ENCODE results near the gene F2RL2. TPM values are rescaled to one million over a fixed set of nuclear protein-coding genes. Genes with fewer than 3 reads are reported as not detected.

The F2RL2 gene
- total RNA-seq, 4 donors from 2014 or later = 2.8 to 7.1 (median 4.6) TPM

GRCh38 chr5:76657091-76657490 is 33.9 kb upstream of the F2RL2 start:
- 95% methylated on average over 3 of the region's 3 CpGs for WGBS
- no peaks in the 10 kb centered on the region for H3K27me3 ChIP-seq
- no peaks in the 10 kb centered on the region for H3K9me3 ChIP-seq
- no peaks in the 10 kb centered on the region for H3K4me1 ChIP-seq
- no peak overlapping the region for H3K4me3 ChIP-seq
- TF ChIP-seq POLR2AphosphoS5 (IDR thresholded peaks at IDR 0.05) = no peak
- no peak for TF ChIP-seq EP300 (IDR thresholded peaks at IDR 0.05)
- no peak for TF ChIP-seq POLR2A (IDR thresholded peaks at IDR 0.05; ENCODE audit: low read depth)
- no peak for TF ChIP-seq CTCF (IDR thresholded peaks at IDR 0.05)
- intact Hi-C loops (cut with DNase I) = no loop called here
- DNase-seq (ENCODE audit: extremely low spot score) = no peak
- no peaks in the 10 kb centered on the region for H3K36me3 ChIP-seq
- no peak overlapping the region for H3K27ac ChIP-seq (replicated peaks in 1 of 4)

GRCh38 chr5:76652809-76653414 is 29.7 kb upstream of the F2RL2 start:
- DNase-seq (ENCODE audit: extremely low spot score) = no peak
- peaks cover 0 to 20% (median 15%) of the 10 kb centered on the region in 4 donors for H3K9me3 ChIP-seq
- H3K27me3 ChIP-seq = no peaks in the 10 kb centered on the region
- no peak overlapping the region for H3K4me3 ChIP-seq
- H3K27ac ChIP-seq (replicated peaks in 1 of 4) = no peak overlapping the region
- intact Hi-C loops (cut with DNase I) = no loop called here
- no peaks in the 10 kb centered on the region for H3K36me3 ChIP-seq
- H3K4me1 ChIP-seq = no peaks in the 10 kb centered on the region
- WGBS = 88% methylated on average over 3 of the region's 3 CpGs
- no peak for TF ChIP-seq EP300 (IDR thresholded peaks at IDR 0.05)
- no peak for TF ChIP-seq POLR2AphosphoS5 (IDR thresholded peaks at IDR 0.05)
- TF ChIP-seq CTCF (IDR thresholded peaks at IDR 0.05) = no peak
- TF ChIP-seq POLR2A (IDR thresholded peaks at IDR 0.05; ENCODE audit: low read depth) = no peak

GRCh38 chr5:76649140-76649539 is 25.9 kb upstream of the F2RL2 start:
- Histone ChIP-seq H3K9me3 (peaks cover 0 to 22% (median 16%) of the 10 kb centered on the region in 4 donors), H3K36me3 (no peaks in the 10 kb centered on the region), H3K4me1 (no peaks in the 10 kb centered on the region), H3K27me3 (no peaks in the 10 kb centered on the region), H3K27ac (replicated peaks in 1 of 4) (no peak overlapping the region), H3K4me3 (no peak overlapping the region)
- 97% methylated on average over 2 of the region's 2 CpGs for WGBS
- DNase-seq (ENCODE audit: extremely low spot score) = no peak
- no peak for TF ChIP-seq POLR2AphosphoS5 (IDR thresholded peaks at IDR 0.05)
- TF ChIP-seq CTCF (IDR thresholded peaks at IDR 0.05) = no peak
- no peak for TF ChIP-seq POLR2A (IDR thresholded peaks at IDR 0.05; ENCODE audit: low read depth)
- no peak for TF ChIP-seq EP300 (IDR thresholded peaks at IDR 0.05)
- intact Hi-C loops (cut with DNase I) = no loop called here

- Histone ChIP-seq H3K4me3 (no peak overlapping the region), H3K4me1 (no peaks in the 10 kb centered on the region), H3K27me3 (no peaks in the 10 kb centered on the region), H3K9me3 (peaks cover 0 to 6% (median 2%) of the 10 kb centered on the region in 4 donors), H3K27ac (replicated peaks in 1 of 4) (no peak overlapping the region), H3K36me3 (no peaks in the 10 kb centered on the region)
- no peak for DNase-seq (ENCODE audit: extremely low spot score)
- intact Hi-C loops (cut with DNase I) = no loop called here
- TF ChIP-seq CTCF (IDR thresholded peaks at IDR 0.05) (no peak), POLR2A (IDR thresholded peaks at IDR 0.05; ENCODE audit: low read depth) (no peak), POLR2AphosphoS5 (IDR thresholded peaks at IDR 0.05) (no peak), EP300 (IDR thresholded peaks at IDR 0.05) (no peak)
Measured at GRCh38 chr5:76643371-76643770, 20.2 kb upstream of the F2RL2 start.

All from esophagus muscularis mucosa (tissue), 4 donors.